Dendritic cell treated with granulocyte-macrophage colony-stimulating factor and Interleukin-4, amounts not matched to agents 40 ng/mL and 50 ng/mL, for 4 days (primary cell): ENCODE data around the gene TMEM140.
A peak's percentile ranks its signal among the peaks of the same experiment; 100 is the strongest.
"Not testable (repeated sequence)": the region's sequence is repeated elsewhere in the genome, so short reads cannot be mapped to it uniquely, and the experiment has no call there.

Source experiments
- H3K27ac Mint-ChIP-seq: one replicate; pipeline ENCODE4 v1.8.0; 2022; ENCODE audit warnings: mild to moderate bottlenecking, mixed read lengths
- H3K27me3 Mint-ChIP-seq: one replicate; pipeline ENCODE4 v1.8.0; 2022; ENCODE audit warnings: mild to moderate bottlenecking, mixed read lengths
- H3K36me3 Mint-ChIP-seq: one replicate; pipeline ENCODE4 v1.8.0; 2022; ENCODE audit warnings: low read depth, mixed read lengths
- H3K4me1 Mint-ChIP-seq: one replicate; pipeline ENCODE4 v1.8.0; 2022; ENCODE audit warnings: low read depth, mixed read lengths
- H3K4me3 Mint-ChIP-seq: one replicate; pipeline ENCODE4 v1.8.0; 2022; ENCODE audit warnings: mild to moderate bottlenecking, moderate library complexity, mixed read lengths
- H3K9me3 Mint-ChIP-seq: one replicate; pipeline ENCODE4 v1.8.0; 2022; ENCODE audit warnings: mixed read lengths
- intact Hi-C: fragments of 100-400 bp; cut with micrococcal nuclease; formaldehyde crosslinking; loops from one replicate; pipeline ENCODE4 v1.15.0; 2022

Gene TMEM140

DNA sequence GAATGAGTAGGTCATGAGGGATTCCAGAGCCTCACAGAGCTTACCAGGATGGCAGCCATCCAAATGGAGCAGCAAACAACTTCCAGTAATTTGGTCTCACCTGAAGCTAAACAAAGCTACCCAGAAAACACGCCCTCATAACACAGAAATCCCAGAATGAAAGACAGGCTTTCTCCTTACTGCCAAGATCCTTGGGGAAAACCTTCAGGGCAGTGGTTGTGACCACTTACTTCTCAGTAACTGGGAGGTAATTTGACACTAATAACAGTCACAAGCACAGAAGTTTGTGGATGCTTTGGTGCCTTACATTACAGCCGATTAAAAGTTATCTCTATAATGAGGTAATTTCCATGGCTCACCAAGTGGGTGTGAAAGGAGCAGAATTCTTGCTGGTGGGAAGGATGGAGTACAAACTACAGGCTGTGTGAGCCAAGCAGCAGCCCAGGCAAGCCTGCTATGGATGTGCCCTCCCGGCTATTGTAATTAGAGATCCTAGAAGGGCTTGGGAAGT is 53.0 kb downstream of the TMEM140 start:
- Mint-ChIP-seq H3K27ac (no peak overlapping the region), H3K9me3 (no peaks in the 10 kb centered on the region), H3K4me1 (peaks cover 1% of the 10 kb centered on the region), H3K27me3 (no peaks in the 10 kb centered on the region), H3K4me3 (no peak overlapping the region), H3K36me3 (peaks cover 97% of the 10 kb centered on the region)
- intact Hi-C loops, result no loop called here

DNA sequence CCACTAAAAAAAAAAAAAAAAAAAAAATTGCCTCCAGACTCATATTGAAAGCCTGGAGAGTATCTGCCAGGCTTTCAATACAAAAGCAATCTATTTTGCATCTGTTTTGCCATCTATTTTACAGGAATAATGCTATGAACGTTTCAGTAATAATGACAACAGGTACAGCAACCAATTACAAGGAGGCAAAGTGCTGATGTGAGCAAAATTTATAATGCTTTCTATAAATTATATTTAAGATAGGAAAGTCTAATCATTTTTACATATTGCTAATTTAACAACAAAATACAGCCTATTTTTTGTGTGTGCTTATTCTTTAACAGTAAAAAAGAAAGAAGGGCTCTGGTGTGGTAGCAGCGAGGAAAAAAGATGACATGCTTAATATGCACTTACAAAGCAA is 53.5 kb downstream of the TMEM140 start:
- no peaks in the 10 kb centered on the region for H3K27me3 Mint-ChIP-seq
- no peak overlapping the region for H3K27ac Mint-ChIP-seq
- peaks cover 6% of the 10 kb centered on the region for H3K4me1 Mint-ChIP-seq
- intact Hi-C loops, result no loop called here
- no peak overlapping the region for H3K4me3 Mint-ChIP-seq
- peaks cover 97% of the 10 kb centered on the region for H3K36me3 Mint-ChIP-seq
- no peaks in the 10 kb centered on the region for H3K9me3 Mint-ChIP-seq

DNA sequence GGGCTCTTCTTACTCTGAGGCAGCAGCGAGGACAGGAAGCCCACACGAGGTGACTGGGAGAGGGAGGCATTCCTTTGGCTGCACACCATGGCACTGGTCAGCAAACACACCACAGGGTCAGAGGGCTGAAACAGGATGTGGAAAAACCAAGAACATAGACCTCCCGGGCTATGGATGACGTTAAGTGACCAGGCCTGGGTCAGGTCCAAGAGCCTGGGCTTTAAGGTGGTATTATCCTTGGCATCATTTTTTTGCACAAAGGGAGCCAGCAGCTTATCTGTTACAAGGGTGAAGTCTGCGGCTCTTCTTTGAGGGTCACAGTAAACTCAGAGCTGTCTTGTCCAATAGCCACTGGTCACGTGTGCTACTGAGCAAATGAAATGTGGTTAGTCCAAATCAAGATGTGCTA is 56.5 kb downstream of the TMEM140 start:
- intact Hi-C loops, result no loop called here
- H3K27me3 Mint-ChIP-seq, result no peaks in the 10 kb centered on the region
- H3K36me3 Mint-ChIP-seq, result peaks cover 85% of the 10 kb centered on the region
- no peak overlapping the region for H3K4me3 Mint-ChIP-seq
- H3K4me1 Mint-ChIP-seq, result peaks cover 34% of the 10 kb centered on the region
- no peaks in the 10 kb centered on the region for H3K9me3 Mint-ChIP-seq
- no peak overlapping the region for H3K27ac Mint-ChIP-seq

DNA sequence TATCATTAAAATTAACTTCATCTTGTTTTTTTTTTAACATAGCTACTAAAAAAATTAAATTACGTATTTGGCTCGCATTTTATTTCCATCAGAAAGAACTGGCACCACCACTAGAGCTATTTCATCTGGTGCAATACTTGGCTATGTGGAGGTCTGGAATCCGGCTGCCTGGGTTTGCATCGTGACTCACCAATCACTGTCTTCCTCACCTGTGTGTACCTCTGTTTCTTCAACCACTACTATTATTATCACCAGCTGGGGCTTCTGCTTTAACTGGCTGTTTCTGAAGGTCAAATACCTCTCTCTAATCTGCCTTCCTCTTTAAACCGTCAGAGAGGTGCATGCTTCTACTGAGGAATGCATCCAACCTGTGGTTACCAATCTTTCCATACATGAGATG is 57.0 kb downstream of the TMEM140 start:
- Mint-ChIP-seq H3K27me3 (no peaks in the 10 kb centered on the region), H3K4me1 (peaks cover 39% of the 10 kb centered on the region), H3K9me3 (no peaks in the 10 kb centered on the region), H3K4me3 (no peak overlapping the region), H3K36me3 (peaks cover 80% of the 10 kb centered on the region), H3K27ac (no peak overlapping the region)
- intact Hi-C loops, result no loop called here

DNA sequence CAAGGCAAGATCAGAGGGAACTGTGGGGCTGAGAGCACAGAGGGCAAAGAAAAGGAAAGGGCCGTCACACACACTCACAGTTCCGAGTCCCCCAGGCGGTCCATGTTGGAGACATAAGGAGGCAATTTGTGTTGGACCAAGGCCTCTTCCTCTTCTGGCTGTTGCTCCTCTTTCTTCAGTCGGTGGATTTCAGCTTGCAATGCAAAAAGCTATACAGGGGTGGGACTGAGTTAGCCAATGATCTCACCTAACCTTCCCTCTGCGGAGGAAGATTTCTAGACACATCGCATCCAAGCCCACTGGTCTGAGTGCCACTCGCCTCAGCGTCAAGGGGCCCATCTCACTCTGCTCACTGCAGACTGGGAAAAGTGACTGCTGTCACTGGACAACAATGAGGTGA is 58.0 kb downstream of the TMEM140 start:
- H3K27ac Mint-ChIP-seq, result peak overlapping the region; percentile 34
- peaks cover 75% of the 10 kb centered on the region for H3K36me3 Mint-ChIP-seq

DNA sequence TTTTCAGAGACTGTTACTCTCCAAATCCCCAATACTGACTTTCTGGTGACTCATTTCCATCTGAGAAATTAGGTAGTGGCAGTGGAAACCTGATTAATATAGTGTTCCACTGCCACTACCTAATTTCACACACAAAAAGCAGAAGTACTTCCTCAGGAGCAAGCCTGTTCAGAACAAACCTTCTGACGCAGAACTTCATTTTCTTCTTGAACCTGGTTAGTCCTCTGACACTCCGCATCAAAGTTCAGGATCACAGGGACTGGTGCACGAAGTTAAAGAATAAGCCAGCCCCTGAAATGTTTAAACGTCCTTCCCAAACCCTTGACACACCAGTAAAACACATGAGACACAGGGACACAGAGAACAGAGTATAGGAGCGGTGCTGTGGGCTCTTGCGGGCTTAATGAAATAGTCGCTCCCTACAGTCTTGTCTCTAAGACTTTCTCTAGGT is 59.1 kb downstream of the TMEM140 start:
- peaks cover 72% of the 10 kb centered on the region for H3K36me3 Mint-ChIP-seq
- H3K27me3 Mint-ChIP-seq, result no peaks in the 10 kb centered on the region
- peaks cover 49% of the 10 kb centered on the region for H3K4me1 Mint-ChIP-seq
- intact Hi-C loops, result no loop called here
- no peaks in the 10 kb centered on the region for H3K9me3 Mint-ChIP-seq
- peak overlapping the region; percentile 90 for H3K27ac Mint-ChIP-seq
- no peak overlapping the region for H3K4me3 Mint-ChIP-seq

More for the DNA sequence above, 58.0 kb downstream of the TMEM140 start:
- Mint-ChIP-seq H3K4me1 (peaks cover 49% of the 10 kb centered on the region), H3K4me3 (no peak overlapping the region), H3K27me3 (no peaks in the 10 kb centered on the region), H3K9me3 (no peaks in the 10 kb centered on the region)
- intact Hi-C loops, result no loop called here

DNA sequence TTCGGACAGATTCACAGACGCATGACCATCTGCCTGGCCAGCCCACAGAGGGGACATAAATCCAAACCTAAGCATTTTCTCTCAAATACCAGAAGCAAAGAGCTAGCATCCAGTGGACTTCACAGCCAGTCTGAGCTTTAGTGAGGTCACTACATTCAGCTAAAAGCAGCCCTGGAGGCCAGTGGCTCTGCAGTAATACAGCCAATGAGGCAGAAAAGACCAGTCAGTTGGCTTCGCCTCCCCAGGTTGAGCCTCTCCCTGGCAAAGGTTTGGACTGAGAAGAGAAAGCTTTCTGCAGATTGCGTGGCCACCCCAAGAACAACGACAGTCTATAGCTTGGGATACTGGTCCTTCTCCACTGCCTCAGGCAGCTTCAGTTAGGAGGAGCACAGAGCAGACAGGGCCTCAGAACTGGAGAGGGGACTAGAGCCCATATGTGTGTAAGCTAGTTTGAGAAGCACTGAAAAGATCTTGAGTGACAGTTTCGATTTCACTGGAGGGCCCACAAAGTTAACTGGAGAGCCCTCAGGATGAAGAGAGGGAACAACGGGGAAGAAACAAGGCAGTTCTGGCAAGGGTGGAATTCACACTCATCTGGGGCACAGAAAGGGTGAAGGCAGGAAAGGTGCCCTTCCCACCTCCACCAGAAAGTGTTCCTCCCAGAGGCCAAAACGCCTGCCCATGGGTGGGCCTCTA is 59.7 kb downstream of the TMEM140 start:
- Mint-ChIP-seq H3K27ac (peak overlapping the region; percentile 90), H3K36me3 (peaks cover 66% of the 10 kb centered on the region), H3K4me3 (no peak overlapping the region), H3K4me1 (peaks cover 49% of the 10 kb centered on the region), H3K27me3 (no peaks in the 10 kb centered on the region), H3K9me3 (no peaks in the 10 kb centered on the region)
- intact Hi-C loops, result no loop called here

DNA sequence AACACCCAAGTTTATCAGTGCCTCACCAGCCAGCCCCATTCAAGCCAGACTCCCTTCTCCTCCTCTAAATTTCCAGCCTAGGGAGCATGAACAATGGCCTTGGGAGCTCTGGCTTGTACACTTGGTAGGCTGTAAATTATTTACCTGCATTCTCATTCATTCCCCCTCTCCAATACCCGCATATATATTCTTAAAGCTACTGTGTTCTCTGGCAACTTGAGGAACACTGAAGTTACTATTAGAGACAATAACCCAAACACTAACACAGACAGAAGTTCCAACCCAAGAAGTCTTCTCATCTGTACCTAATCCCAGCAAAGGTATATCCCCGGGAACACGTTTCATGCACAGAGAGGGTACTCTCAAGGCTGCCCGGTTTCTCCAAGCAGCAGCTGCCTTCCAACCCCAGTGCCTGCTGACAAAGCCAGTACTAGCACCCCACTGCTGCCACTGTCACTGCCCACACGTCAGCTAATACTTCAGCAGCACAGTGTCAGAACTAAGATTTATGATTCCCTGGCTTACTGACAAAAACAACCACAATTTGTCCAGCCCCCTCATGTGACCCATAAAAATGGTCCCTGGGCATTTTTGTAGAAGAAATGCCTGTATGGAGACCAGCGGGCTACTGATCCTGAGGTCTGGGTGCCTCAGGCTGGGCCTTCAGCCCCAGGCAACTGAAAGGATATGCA is 60.4 kb downstream of the TMEM140 start:
- Mint-ChIP-seq H3K4me3 (peak overlapping the region; percentile 91), H3K27me3 (peaks cover 3% of the 10 kb centered on the region), H3K9me3 (no peaks in the 10 kb centered on the region), H3K27ac (peak overlapping the region; percentile 90), H3K36me3 (peaks cover 59% of the 10 kb centered on the region), H3K4me1 (peaks cover 49% of the 10 kb centered on the region)
- intact Hi-C loops, result no loop called here

DNA sequence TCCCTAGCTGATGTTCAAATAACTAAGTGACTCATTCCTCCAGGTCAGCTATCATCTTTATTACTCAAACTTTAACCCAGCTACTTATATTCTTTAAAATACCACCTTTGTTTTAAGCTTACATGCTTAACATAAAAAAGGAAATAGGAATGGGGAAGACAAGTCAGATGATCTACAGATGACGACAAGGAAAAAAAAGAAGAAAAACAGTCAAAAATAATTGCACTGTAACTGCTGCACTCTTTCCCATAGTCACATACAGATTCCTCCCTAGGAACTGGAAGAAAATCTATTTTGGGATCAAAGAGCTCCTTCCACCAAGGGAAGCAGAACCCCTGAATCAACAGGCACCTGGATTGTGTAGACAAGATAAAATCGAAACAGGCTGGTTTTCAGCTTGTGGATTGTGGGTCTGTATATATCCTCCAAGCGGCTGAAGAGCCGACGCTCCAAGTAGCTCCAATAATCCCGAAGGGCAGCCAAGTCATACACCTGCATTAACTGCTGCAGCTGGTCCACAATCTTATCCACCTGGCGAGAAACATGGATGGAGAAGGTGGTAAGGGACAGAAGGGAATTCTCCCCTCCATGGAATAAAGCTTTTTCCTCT is 61.5 kb downstream of the TMEM140 start:
- peak overlapping the region; percentile 91 for H3K4me3 Mint-ChIP-seq

DNA sequence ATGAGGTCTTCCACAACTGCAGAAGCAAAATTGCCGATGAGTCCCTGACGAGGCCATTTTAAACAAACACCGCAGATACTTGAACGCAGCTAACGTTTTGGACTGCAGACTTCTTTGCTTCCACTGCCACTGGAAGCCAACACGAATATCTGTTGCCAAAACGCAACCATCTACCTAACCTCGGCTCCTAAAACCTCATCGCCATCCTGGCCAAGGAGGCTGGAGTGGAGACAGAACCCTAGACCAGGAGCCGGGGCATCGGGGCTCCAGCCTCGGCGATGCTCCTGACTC is 63.0 kb downstream of the TMEM140 start:
- H3K27me3 Mint-ChIP-seq, result peaks cover 17% of the 10 kb centered on the region
- H3K4me3 Mint-ChIP-seq, result peak overlapping the region; percentile 91
- no peaks in the 10 kb centered on the region for H3K9me3 Mint-ChIP-seq
- H3K4me1 Mint-ChIP-seq, result peaks cover 48% of the 10 kb centered on the region
- intact Hi-C loops, result loop anchor here (1.0 to 2.0 kb wide), 3 partner anchors 40 to 225 kb away; partner anchors contain the start of genes AGBL3 and CYREN
- peak overlapping the region; percentile 90 for H3K27ac Mint-ChIP-seq
- H3K36me3 Mint-ChIP-seq, result peaks cover 34% of the 10 kb centered on the region

More for the DNA sequence above, 61.5 kb downstream of the TMEM140 start:
- Mint-ChIP-seq H3K9me3 (no peaks in the 10 kb centered on the region), H3K27ac (peak overlapping the region; percentile 90), H3K27me3 (peaks cover 13% of the 10 kb centered on the region), H3K4me1 (peaks cover 49% of the 10 kb centered on the region), H3K36me3 (peaks cover 48% of the 10 kb centered on the region)
- intact Hi-C loops, result no loop called here

DNA sequence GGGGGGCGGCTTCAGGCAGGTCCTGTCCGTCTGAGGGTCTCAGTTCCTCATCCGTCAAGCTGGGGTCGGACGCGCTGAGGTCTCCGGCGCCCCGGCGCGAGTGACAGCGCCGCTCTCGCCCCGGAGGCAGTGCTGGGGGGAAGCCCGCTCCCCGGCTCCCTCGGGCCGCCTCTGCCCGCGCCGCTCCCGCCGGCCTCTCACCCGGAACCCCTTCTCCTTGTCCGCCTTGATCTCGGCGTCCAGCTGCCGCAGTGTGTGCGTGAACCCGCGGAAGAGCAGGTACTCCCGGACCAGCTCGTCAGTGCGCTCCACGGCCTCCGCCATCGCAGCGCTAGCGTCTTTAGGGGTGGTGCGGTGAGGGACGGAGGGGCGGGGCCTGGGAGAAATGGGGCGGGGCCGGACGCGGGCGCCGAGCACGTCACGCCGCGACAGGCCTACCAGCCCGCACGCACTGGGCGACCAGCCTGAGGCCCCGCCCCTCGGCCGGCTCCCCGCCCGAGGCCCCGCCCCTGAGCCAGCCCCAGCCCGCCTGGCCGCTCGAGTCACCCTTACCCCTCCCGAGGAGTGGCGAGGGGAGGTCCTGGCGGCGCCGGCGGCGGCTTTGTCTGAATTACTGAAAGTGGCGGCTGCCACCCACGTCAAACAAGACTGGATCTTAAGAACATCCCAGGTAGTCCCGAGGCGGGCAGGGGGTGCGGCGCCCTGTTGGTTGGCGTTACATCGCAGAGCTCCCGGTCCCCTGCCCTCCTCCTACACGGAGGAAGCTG is 63.5 kb downstream of the TMEM140 start, which contains the start of gene WDR91:
Gene WDR91 (minus strand): TSS at position 348 of the 767 bp plus-strand sequence. CDS start 24 bp downstream, at position 324.
- Mint-ChIP-seq H3K36me3 (peaks cover 29% of the 10 kb centered on the region), H3K4me1 (peaks cover 43% of the 10 kb centered on the region), H3K9me3 (no peaks in the 10 kb centered on the region), H3K4me3 (peak within 1 kb of the TSS; percentile 91), H3K27ac (peak within 1 kb of the TSS; percentile 90), H3K27me3 (peaks cover 19% of the 10 kb centered on the region)
- intact Hi-C loops, result loop anchor here (1.0 to 2.0 kb wide), 2 partner anchors 41 to 43 kb away; partner anchors contain the start of gene CYREN

DNA sequence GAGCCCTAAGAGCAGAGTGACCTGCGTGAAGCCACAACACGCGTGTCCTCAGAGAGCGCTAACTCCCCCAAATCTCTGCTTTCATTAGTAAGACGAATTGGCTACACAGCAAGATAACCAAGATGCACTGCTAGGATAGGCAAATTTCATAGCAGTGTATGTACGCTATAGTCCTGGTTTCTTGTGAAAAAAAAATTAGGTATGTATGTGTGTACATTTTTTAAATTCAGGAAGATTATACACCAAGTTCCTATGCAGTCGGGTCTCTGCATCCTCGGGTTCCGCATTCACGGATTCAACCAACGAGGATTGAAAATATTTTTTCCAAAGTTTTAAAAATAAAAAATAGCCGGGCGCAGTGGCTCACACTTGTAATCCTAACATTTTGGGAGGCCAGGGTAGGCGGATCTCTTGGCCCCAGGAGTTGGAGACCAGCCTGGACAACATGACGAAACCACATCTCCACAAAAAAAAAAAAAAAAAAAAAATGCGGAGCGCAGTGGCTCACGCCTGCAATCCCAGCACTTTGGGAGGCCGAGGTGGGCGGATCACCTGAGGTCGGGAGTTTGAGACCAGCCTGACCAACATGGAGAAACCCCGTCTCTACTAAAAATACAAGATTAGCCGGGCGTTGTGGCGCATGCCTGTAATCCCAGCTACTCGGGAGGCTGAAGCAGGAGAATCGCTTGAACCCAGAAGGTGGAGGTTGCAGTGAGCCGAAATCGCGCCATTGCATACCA is 64.2 kb downstream of the TMEM140 start:
- peaks cover 27% of the 10 kb centered on the region for H3K36me3 Mint-ChIP-seq
- peaks cover 22% of the 10 kb centered on the region for H3K27me3 Mint-ChIP-seq
- H3K4me3 Mint-ChIP-seq, result peak overlapping the region; percentile 91
- not testable (repeated sequence) for H3K9me3 Mint-ChIP-seq
- H3K4me1 Mint-ChIP-seq, result peaks cover 37% of the 10 kb centered on the region
- intact Hi-C loops, result loop anchor here (1.0 to 2.0 kb wide), 2 partner anchors 41 to 42 kb away; partner anchors contain the start of gene CYREN
- peak overlapping the region; percentile 90 for H3K27ac Mint-ChIP-seq

DNA sequence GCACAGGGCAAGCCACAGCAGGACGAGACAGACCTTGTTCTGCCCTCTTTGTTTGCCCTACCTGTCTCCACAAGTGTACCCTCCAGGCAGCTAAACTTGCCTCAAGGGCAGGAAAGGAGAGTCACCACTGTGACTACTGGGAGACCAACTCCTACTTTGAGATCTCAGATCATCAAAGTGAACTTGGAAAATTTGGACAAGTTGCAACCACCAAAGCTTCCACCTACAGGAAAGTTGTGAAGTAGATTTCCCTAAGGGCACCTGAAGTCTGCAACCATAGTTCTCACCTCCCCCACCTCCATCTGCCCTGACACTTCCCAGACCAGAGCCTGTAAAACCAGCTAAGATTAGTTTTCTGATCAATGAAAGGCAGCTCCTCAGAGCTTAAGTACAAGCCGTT is 66.0 kb downstream of the TMEM140 start:
- peaks cover 19% of the 10 kb centered on the region for H3K4me1 Mint-ChIP-seq
- intact Hi-C loops, result no loop called here
- peaks cover 11% of the 10 kb centered on the region for H3K36me3 Mint-ChIP-seq
- H3K27ac Mint-ChIP-seq, result no peak overlapping the region
- H3K27me3 Mint-ChIP-seq, result peaks cover 31% of the 10 kb centered on the region
- no peak overlapping the region for H3K4me3 Mint-ChIP-seq
- H3K9me3 Mint-ChIP-seq, result no peaks in the 10 kb centered on the region
